HepG2 (cell line): ENCODE measurements around the gene MYEOV. TPM values are rescaled to one million over a fixed set of nuclear protein-coding genes. Genes with fewer than 3 reads are reported as not detected.

Source experiments
- AGO1 ChIP-seq: fragments of 200-400 bp; formaldehyde crosslinking; IDR thresholded peaks from 2 replicates; pipeline ENCODE4 v1.6.1; 2017; ENCODE audit warnings: mild to moderate bottlenecking, low read depth, low read length, moderate library complexity; ENCODE audit not compliant: poor library complexity, severe bottlenecking
- ARHGAP35 ChIP-seq: sonication (generic); formaldehyde crosslinking; IDR thresholded peaks from 2 replicates; pipeline ENCODE4 v1.9.0; 2022; ENCODE audit warnings: mild to moderate bottlenecking, inconsistent platforms, moderate library complexity, missing genetic modification reagents, borderline replicate concordance
- ARID5B ChIP-seq: IDR thresholded peaks from 2 replicates; pipeline ENCODE4 v1.4.0; 2020; ENCODE audit warnings: mild to moderate bottlenecking, missing genetic modification reagents
- BCL6 ChIP-seq: IDR thresholded peaks from 2 replicates; pipeline ENCODE4 v1.6.1; 2016; ENCODE audit warnings: missing genetic modification reagents, missing compliant biosample characterization
- CBX5 ChIP-seq: sonication (generic); formaldehyde crosslinking; IDR thresholded peaks from 2 replicates; pipeline ENCODE4 v1.4.0; 2020; ENCODE audit warnings: missing genetic modification reagents, borderline replicate concordance
- ELF4 ChIP-seq: sonication (generic); formaldehyde crosslinking; IDR thresholded peaks from 2 replicates; pipeline ENCODE4 v1.5.0; 2020; ENCODE audit warnings: missing genetic modification reagents, mild to moderate bottlenecking, moderate library complexity, borderline replicate concordance
- HINFP ChIP-seq: sonication (generic); formaldehyde crosslinking; IDR thresholded peaks from 2 replicates; pipeline ENCODE4 v1.4.0; 2020; ENCODE audit warnings: low read depth, mild to moderate bottlenecking, missing genetic modification reagents
- HMG20A ChIP-seq: IDR thresholded peaks from 2 replicates; pipeline ENCODE4 v1.6.1; 2016; ENCODE audit warnings: borderline replicate concordance
- ISX ChIP-seq: sonication (generic); formaldehyde crosslinking; conservative IDR thresholded peaks from 2 replicates; pipeline ENCODE4 v1.5.0; 2020; ENCODE audit warnings: missing genetic modification reagents
- MED8 ChIP-seq: sonication (generic); formaldehyde crosslinking; IDR thresholded peaks from 2 replicates; pipeline ENCODE4 v1.8.1; 2023; ENCODE audit warnings: mild to moderate bottlenecking, missing genetic modification reagents; ENCODE audit not compliant: insufficient replicate concordance
- MXI1 ChIP-seq: IDR thresholded peaks from 3 replicates; pipeline ENCODE4 v1.6.1; 2012; ENCODE audit warnings: low read depth, low read length, inconsistent platforms, borderline replicate concordance
- PATZ1 ChIP-seq: sonication (generic); formaldehyde crosslinking; IDR thresholded peaks from 2 replicates; pipeline ENCODE4 v1.4.0; 2020; ENCODE audit warnings: missing genetic modification reagents
- RFXANK ChIP-seq: IDR thresholded peaks from 2 replicates; pipeline ENCODE4 v1.6.1; 2016
- SMAD3 ChIP-seq: sonication (generic); formaldehyde crosslinking; IDR thresholded peaks from 2 replicates; pipeline ENCODE4 v1.4.0; 2020; ENCODE audit warnings: missing genetic modification reagents
- ZNF253 ChIP-seq: sonication (generic); formaldehyde crosslinking; IDR thresholded peaks from 2 replicates; pipeline ENCODE4 v1.8.0; 2022; ENCODE audit warnings: mild to moderate bottlenecking, missing genetic modification reagents, borderline replicate concordance
- ZNF678 ChIP-seq: sonication (generic); formaldehyde crosslinking; IDR thresholded peaks from 2 replicates; pipeline ENCODE4 v1.4.0; 2020; ENCODE audit warnings: mild to moderate bottlenecking, missing genetic modification reagents
- ZNF749 ChIP-seq: sonication (generic); formaldehyde crosslinking; IDR thresholded peaks from 2 replicates; pipeline ENCODE4 v1.8.0; 2022; ENCODE audit warnings: mild to moderate bottlenecking, missing genetic modification reagents, moderate library complexity, borderline replicate concordance
- ZNF839 ChIP-seq: sonication (generic); formaldehyde crosslinking; IDR thresholded peaks from 2 replicates; pipeline ENCODE4 v1.4.0; 2020; ENCODE audit warnings: missing genetic modification reagents, mild to moderate bottlenecking, borderline replicate concordance
- polyA plus RNA-seq, 8 experiments: library from polyadenylated mRNA; depleted of rRNA in 3 of 8; stranded (reverse) in 7 of 8; unstranded in 1 of 8; fragments of >200 nt; fragmentation: Illumina TruSeq in 4 of 8; extraction: Trizol in 4 of 8; gene quantifications; 2 replicates each; pipeline versions ENCODE4 v1.2.1 to v1.2.3, GENCODE V29; 2011 to 2016; ENCODE audit warnings: low read depth in 4 of 8, missing spikeins in 1 of 8, mixed read lengths in 1 of 8; ENCODE audit not compliant: insufficient read depth in 1 of 8
- total RNA-seq, 5 experiments: library from RNA; depleted of rRNA; stranded (reverse); fragments of >200 nt; fragmentation: Illumina TruSeq; extraction: Trizol; gene quantifications; 2 replicates each; pipeline ENCODE4 v1.2.3, GENCODE V29; 2016; ENCODE audit warnings: low read depth in 1 of 5

MYEOV gene
- total and polyA plus RNA-seq, 2 of the 13 experiments (the other 11 are each of a cell fraction or from before 2014, with no cell fraction given), result 0.33 to 1.8 TPM

- TF ChIP-seq PATZ1 (CRISPR knock-in tag) (peak; percentile 37; the same call in 1 of the 2 replicates), SMAD3 (CRISPR knock-in tag) (peak; percentile 4; the same call in 1 of the 2 replicates), ZNF749 (no peak), RFXANK (CRISPR knock-in tag) (no peak), HINFP (no peak), ARID5B (0 out of 2 replicates have a peak, but pooled peaks have one; percentile 19), ELF4 (CRISPR knock-in tag) (no peak), ARHGAP35 (no peak), ZNF839 (CRISPR knock-in tag) (no peak), AGO1 (no peak), MED8 (CRISPR knock-in tag) (no peak), CBX5 (CRISPR knock-in tag) (0 out of 2 replicates have a peak, but pooled peaks have one; percentile 57), ISX (CRISPR knock-in tag) (no peak), BCL6 (peak; percentile 18; the same call in 1 of the 2 replicates), ZNF253 (CRISPR knock-in tag) (no peak), ZNF678 (CRISPR knock-in tag) (no peak), MXI1 (no peak), HMG20A (CRISPR knock-in tag) (no peak)
- TF ChIP-seq, all 625 proteins: peak for 25
These were observed 2.3 kb downstream of the MYEOV start (continued) for GRCh38 chr11:69295995-69296889.
